SW480 (cell line): ENCODE results near the gene IQGAP1.

ENCODE experiments used
- DNase-seq: peaks from one replicate; pipeline ENCODE4 v3.0.0-alpha.2; 2016; ENCODE audit warnings: low spot score

Gene IQGAP1

DNA sequence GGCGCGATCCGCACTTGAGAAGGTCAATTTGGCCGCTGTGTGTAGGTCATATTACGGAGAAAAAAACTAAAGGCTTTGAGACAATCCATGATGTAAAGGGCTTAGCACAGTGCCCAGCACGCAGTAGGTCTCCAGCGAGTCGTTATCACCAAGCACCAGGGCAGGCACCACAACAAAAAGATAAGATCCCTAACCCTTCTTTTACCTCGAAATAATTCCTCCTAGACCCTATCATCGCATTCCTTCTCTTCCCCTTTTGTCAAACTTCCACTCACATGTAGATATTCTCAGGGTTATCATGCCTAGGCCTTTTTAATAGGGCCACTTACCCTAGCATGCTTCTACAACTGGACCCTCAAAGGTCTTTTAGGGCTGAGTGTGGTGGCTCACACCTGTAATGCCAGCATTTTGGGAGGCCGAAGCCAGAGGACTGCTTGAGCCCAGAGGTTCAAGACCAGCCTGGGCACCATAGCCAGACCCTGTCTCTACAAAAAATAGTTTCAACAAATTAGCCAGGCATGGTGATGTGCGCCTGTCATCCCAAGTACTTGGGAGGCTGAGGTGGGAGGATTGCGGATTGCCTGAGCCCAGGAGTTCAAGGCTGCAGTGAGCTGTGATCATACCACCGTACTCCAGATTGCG is 22.5 kb upstream of the IQGAP1 start:
- no peak for DNase-seq

- no peak for DNase-seq
These were observed 20.5 kb upstream of the IQGAP1 start for GRCh38 chr15:90367576-90367975.

- DNase-seq: no peak
These were observed 13.0 kb upstream of the IQGAP1 start for GRCh38 chr15:90375071-90375470.

GRCh38 chr15:90376789-90377188 is 11.3 kb upstream of the IQGAP1 start:
- no peak for DNase-seq

- DNase-seq: no peak
These were observed 8.8 kb upstream of the IQGAP1 start for GRCh38 chr15:90379263-90379662.

GRCh38 chr15:90381515-90381914 is 6.5 kb upstream of the IQGAP1 start:
- no peak for DNase-seq

GRCh38 chr15:90382320-90382719 is 5.7 kb upstream of the IQGAP1 start:
- DNase-seq: no peak

- no peak for DNase-seq
These were observed 1.8 kb upstream of the IQGAP1 start for GRCh38 chr15:90386221-90386620.

- peak; percentile 49 for DNase-seq
These were observed 679 bp downstream of the IQGAP1 start for GRCh38 chr15:90388462-90389380.

DNA sequence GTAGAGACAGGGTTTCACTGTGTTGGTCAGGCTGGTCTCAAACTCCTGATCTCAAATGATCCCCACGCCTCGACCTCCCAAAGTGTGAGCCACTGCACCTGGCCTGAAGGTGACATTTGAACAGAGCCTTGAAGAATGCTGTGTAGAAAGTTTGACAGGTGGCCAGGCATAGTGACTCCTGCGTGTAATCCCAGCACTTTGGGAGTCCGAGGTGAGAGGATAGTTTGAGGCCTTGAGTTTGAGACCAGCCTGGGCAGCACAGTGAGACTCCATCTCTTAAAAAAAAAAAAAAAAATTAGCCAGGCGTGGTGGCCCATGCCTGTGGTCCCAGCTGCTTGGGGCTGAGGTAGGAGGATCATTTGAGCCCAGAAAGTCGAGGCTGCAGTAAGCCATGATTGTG is 1.5 kb downstream of the IQGAP1 start:
- no peak for DNase-seq

DNA sequence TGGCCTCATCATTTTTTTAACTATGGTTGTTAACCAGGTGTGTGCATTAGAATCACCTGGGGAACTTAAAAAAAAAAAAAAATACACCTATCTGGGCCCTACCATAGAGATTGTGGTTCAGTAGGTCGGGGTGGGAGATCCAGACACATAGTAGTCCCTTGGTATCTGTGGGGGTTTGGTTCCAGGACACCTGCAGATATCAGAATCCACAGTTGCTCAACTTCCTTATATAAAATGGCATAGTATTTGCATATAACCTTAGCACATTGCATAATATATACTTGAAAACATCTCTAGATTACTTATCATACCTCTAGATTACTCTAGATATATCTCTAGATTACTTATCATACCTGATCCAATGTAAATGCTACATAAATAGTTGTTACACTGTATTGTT is 5.0 kb downstream of the IQGAP1 start:
- DNase-seq: no peak

- no peak for DNase-seq
These were observed 6.0 kb downstream of the IQGAP1 start for GRCh38 chr15:90394074-90394473.

GRCh38 chr15:90394748-90395442 is 6.9 kb downstream of the IQGAP1 start:
- DNase-seq: no peak

DNA sequence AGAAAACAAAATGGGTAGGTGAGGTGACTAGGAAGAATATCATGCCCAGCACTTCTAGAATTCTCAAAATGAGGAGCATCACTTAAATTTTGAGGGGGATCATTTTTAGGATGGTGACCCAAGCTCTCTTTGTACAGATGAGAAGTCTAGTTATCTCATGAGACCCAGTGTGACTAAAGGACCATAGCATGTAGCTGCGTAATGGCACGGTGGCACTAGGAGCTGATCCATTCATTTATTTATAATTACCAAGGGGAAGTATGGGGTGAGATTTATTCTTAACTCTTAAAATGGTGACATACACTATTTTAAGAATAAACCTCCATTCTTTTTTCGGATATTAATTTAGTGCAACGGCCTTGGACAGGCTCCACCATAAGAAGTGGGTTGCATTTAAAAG is 8.3 kb downstream of the IQGAP1 start:
- DNase-seq: no peak

GRCh38 chr15:90400005-90400758 is 12.1 kb downstream of the IQGAP1 start:
- no peak for DNase-seq

DNA sequence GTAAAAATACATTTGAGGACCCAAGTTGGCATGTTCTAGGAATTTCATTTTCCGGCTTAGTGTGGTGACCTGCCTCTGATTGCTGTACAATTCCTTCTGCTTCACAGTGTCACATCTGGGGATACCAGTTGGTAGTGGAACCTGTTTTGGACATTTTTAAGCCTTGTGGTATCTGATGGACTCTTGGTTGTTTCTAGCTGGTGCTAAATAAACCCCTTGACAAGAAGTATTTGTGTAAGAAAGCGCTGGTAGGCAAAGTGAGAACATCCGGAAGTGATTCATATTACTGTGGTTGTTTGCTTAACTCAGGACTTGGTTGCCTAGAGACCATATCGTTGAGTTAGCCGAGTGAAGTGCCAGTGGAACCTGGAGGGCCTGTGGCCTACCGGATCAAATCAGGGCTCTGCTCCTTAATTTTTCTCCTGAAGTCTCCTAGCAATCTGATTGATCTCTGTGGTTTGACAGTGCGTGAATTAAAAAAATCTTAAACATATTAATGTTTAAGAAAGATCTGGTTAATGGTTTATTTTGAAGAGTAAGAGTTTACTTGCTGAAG is 12.8 kb downstream of the IQGAP1 start:
- DNase-seq: peak; percentile 94

- DNase-seq: no peak
These were observed 13.5 kb downstream of the IQGAP1 start for GRCh38 chr15:90401495-90401894.

- DNase-seq: peak; percentile 74
These were observed 14.2 kb downstream of the IQGAP1 start for GRCh38 chr15:90402223-90402622.

DNA sequence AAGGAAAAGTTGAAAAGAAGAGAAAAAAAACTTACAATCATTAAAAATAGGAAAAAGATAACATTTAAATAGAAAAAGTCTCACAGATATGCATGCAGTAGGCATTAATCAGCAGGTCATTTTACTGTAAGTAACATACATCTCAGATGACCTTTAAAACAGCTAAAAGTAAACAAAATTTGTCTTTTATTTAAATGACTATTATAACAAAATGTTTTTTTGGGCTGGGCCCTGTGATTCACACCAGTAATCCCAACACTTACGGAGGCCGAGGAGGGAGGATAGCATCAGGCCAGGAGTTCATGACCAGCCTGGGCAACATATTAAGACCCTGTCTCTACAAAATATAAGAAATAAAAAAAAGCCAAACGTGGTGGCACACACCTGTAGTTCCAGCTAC is 14.7 kb downstream of the IQGAP1 start:
- no peak for DNase-seq

- DNase-seq: no peak
These were observed 17.1 kb downstream of the IQGAP1 start for GRCh38 chr15:90405055-90405607.

DNA sequence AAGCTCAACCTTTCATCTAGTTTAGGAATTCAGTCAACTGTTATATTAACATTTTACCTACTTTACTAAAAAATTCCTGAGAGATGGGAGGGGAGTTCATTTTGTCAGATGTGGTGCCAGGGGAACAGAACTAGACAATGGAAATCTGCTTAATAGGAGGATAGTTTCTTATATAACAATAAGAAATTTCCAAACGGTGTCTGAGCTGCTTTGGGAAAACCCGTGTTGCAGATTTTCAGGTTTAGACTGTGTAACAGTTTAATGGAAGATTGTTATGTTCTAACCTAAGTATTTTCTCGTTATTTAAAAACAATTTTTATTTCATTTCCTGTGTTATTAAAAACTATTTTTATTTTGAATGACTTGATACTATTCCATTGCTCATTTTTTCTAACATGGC is 19.3 kb downstream of the IQGAP1 start:
- DNase-seq: no peak
